GM12878 (cell line): ENCODE measurements around the gene ZNF410. TPM values are rescaled to one million over a fixed set of nuclear protein-coding genes. Genes with fewer than 3 reads are reported as not detected.

Experiments used
- ATAC-seq: fragments of 200-7000 bp; cut with Tn5 transposase; 3 replicates; pipeline ENCODE4 v1.9.1; 2020; ENCODE audit warnings: mild to moderate bottlenecking, moderate library complexity
- BruUV-seq: library from RNA; stranded (reverse); fragments of 400-500 nt; replicated peaks from 2 replicates; lab custom pipeline; 2021; lab: Mats Ljungman, UMichigan
- CTCF ChIA-PET: fragments of 300-600 bp; sonication (Branson Sonifier 250); formaldehyde crosslinking; extraction: SDS; loops from one replicate; lab custom pipeline; 2021; ENCODE audit warnings: inconsistent platforms; lab: Yijun Ruan, JAX
- POLR2A ChIA-PET: fragments of 350-600 bp; formaldehyde crosslinking; extraction: SDS; loops from one replicate; lab custom pipeline; 2021; ENCODE audit warnings: inconsistent platforms; lab: Charles Lee
- RAD21 ChIA-PET: fragments of 300-600 bp; sonication (Branson Sonifier 250); formaldehyde crosslinking; loops from one replicate; lab custom pipeline; 2023; ENCODE audit warnings: antibody characterized with exemption; ENCODE audit not compliant: unreplicated experiment; lab: Charles Lee
- SMC1A ChIA-PET: fragments of 300-600 bp; sonication (Branson Sonifier 250); formaldehyde crosslinking; loops from one replicate; lab custom pipeline; 2023; ENCODE audit not compliant: unreplicated experiment, uncharacterized antibody; lab: Charles Lee
- DNase-seq: peaks from one replicate; pipeline ENCODE4 v3.0.0-alpha.2; 2011; ENCODE audit warnings: low read depth, low spot score
- FAIRE-seq: peaks from 3 replicates; lab custom pipeline; 2011; peaks lifted over from hg19 to GRCh38; lab: Jason Lieb, UNC
- H2AFZ ChIP-seq: 2 replicates; pipeline ENCODE4 v1.6.0; 2011; ENCODE audit warnings: low read depth, low read length, control low read depth; ENCODE audit not compliant: control insufficient read depth
- H3K27ac ChIP-seq: 2 replicates; pipeline ENCODE4 v1.5.1; 2011; ENCODE audit warnings: control low read depth; ENCODE audit not compliant: control insufficient read depth, insufficient read depth
- H3K27me3 ChIP-seq, 2 experiments: replicated peaks in 1 of 2; 2 replicates each; pipeline versions ENCODE4 v1.6.0 to v1.6.1; 2011; ENCODE audit warnings: low read length in 1 of 2; ENCODE audit not compliant: control insufficient read depth in 2 of 2, insufficient read depth in 2 of 2
- H3K36me3 ChIP-seq, 2 experiments: 2 replicates each; pipeline ENCODE4 v1.5.1; 2011; ENCODE audit warnings: low read length in 1 of 2; ENCODE audit not compliant: control insufficient read depth in 2 of 2, insufficient read depth in 2 of 2
- H3K4me1 ChIP-seq: 2 replicates; pipeline ENCODE4 v1.6.1; 2011; ENCODE audit warnings: mild to moderate bottlenecking, low read length, moderate library complexity, mixed read lengths; ENCODE audit not compliant: control insufficient read depth, insufficient read depth
- H3K4me2 ChIP-seq: 2 replicates; pipeline ENCODE4 v1.6.0; 2011; ENCODE audit warnings: control low read depth; ENCODE audit not compliant: control insufficient read depth, insufficient read depth
- H3K4me3 ChIP-seq: fragments of 200-600 bp; sonication (generic); 2 replicates; pipeline ENCODE4 v1.5.1; 2016
- H3K79me2 ChIP-seq: 2 replicates; pipeline ENCODE4 v1.6.0; 2011; ENCODE audit warnings: low read length; ENCODE audit not compliant: control insufficient read depth, insufficient read depth
- H3K9ac ChIP-seq: 2 replicates; pipeline ENCODE4 v1.8.0; 2011; ENCODE audit warnings: low read length, control low read depth, mixed read lengths; ENCODE audit not compliant: control insufficient read depth, insufficient read depth
- H3K9me3 ChIP-seq: replicated peaks from 3 replicates; pipeline ENCODE4 v1.5.1; 2011; ENCODE audit warnings: mild to moderate bottlenecking, low read length; ENCODE audit not compliant: control insufficient read depth, insufficient read depth
- H4K20me1 ChIP-seq: 2 replicates; pipeline ENCODE4 v1.6.0; 2011; ENCODE audit not compliant: control insufficient read depth, insufficient read depth
- BCLAF1 ChIP-seq: fragments of 450-650 bp; IDR thresholded peaks from 2 replicates; pipeline ENCODE4 v1.6.1; 2017; ENCODE audit warnings: antibody characterized with exemption, mild to moderate bottlenecking, moderate library complexity
- FOXK2 ChIP-seq: fragments of 450-650 bp; IDR thresholded peaks from 2 replicates; pipeline ENCODE4 v1.6.1; 2017; ENCODE audit warnings: mild to moderate bottlenecking, moderate library complexity
- KDM1A ChIP-seq: fragments of 200-600 bp; sonication (generic); IDR thresholded peaks from 2 replicates; pipeline ENCODE4 v1.6.1; 2016; ENCODE audit warnings: borderline replicate concordance
- POLR2A ChIP-seq: IDR thresholded peaks from 2 replicates; pipeline ENCODE4 v1.6.1; 2011; ENCODE audit warnings: low read depth, mild to moderate bottlenecking, low read length
- REST ChIP-seq: IDR thresholded peaks from 2 replicates; pipeline ENCODE4 v1.6.1; 2012; ENCODE audit warnings: mild to moderate bottlenecking, low read depth, low read length
- STAT1 ChIP-seq: fragments of 450-650 bp; conservative IDR thresholded peaks from 2 replicates; pipeline ENCODE4 v1.6.1; 2014; ENCODE audit warnings: antibody characterized with exemption, mild to moderate bottlenecking
- ZBED1 ChIP-seq: IDR thresholded peaks from 2 replicates; pipeline ENCODE4 v1.6.1; 2016; ENCODE audit warnings: borderline replicate concordance
- WGBS: methylation state at CpG from one replicate; pipeline ENCODE4 v1.1.6; 2016; ENCODE audit warnings: low lambda C conversion rate; ENCODE audit not compliant: insufficient replicate concordance, insufficient coverage; ENCODE audit errors: missing lambda C conversion rate; 5-methylcytosine and 5-hydroxymethylcytosine counted together
- in situ Hi-C: fragments of 300-500 bp; cut with MboI; formaldehyde crosslinking; loops from 9 replicates; pipeline ENCODE4 v1.14.3; 2018; ENCODE audit warnings: mixed read lengths
- intact Hi-C: fragments of 100-400 bp; cut with micrococcal nuclease; formaldehyde crosslinking; loops from one replicate; pipeline ENCODE4 v1.14.2; 2022; ENCODE audit not compliant: unreplicated experiment
- polyA plus RNA-seq, 11 experiments: library from polyadenylated mRNA; depleted of rRNA in 4 of 11; unstranded in 6 of 11; stranded (reverse) in 5 of 11; fragments of >200 nt; fragmentation: Nextera tagmentation in 4 of 11; fragmentation: Illumina TruSeq in 1 of 11; extraction: Ambion mirVana in 4 of 11; extraction: Trizol in 1 of 11; gene quantifications; 1 replicate in 1 of 11; 2 replicates in 10 of 11; pipeline versions ENCODE4 v1.2.1 to v1.2.3, GENCODE V29; 2011 to 2016; ENCODE audit warnings: inconsistent platforms in 2 of 11, missing spikeins in 2 of 11, low read depth in 1 of 11
- total RNA-seq, 4 experiments: library from RNA; depleted of rRNA in 3 of 4; stranded (reverse); fragments of >200 nt in 3 of 4; fragmentation: Illumina TruSeq in 1 of 4; extraction: Trizol in 1 of 4; gene quantifications; 2 replicates each; pipeline versions ENCODE4 v1.2.1 to v1.2.3, GENCODE V29; 2013 to 2021
- TF ChIP-seq, protein P1 (sequence below): fragments of 450-650 bp; formaldehyde crosslinking; IDR thresholded peaks from 2 replicates; pipeline ENCODE4 v1.4.0; 2022; ENCODE audit warnings: mild to moderate bottlenecking, moderate library complexity

The ZNF410 gene
- total and polyA plus RNA-seq, 10 of the 15 experiments (the other 5 are each of a cell fraction or from before 2014, with no cell fraction given) = 31.2 to 56.6 (median 47.7) TPM

DNA sequence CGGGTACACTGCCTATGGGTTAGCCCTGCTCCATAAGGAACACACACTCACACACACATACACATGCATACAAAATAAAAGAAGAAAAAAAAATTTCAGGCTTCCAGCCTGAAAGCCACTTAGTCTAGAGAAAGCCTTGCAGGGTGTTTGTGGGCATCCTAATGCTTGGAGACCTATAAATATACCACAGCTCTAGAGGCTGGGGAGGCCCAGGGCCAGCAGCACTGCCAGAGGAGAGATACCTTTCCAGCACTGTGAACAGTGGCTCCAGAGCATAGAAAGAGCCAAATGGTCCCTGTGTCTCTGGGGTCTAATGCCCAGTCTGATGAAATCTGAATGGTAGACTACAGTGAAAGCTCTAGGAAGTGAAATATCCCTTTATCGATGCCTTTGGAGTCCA lies 50.4 kb downstream of the ZNF410 start:
- H3K9me3 ChIP-seq = no peaks in the 10 kb centered on the region
- ChIA-PET RAD21 (no interaction called here), SMC1A (interaction anchor here (1.1 to 1.4 kb wide), 2 partner anchors 10 to 33 kb away, joined by 3 to 4 read pairs; no protein-coding TSS in a partner anchor), POLR2A (no interaction called here), CTCF (no interaction called here)
- H2AFZ ChIP-seq = no peak overlapping the region
- BruUV-seq = no TSS peak
- H3K4me2 ChIP-seq = no peak overlapping the region
- H3K4me1 ChIP-seq = no peaks in the 10 kb centered on the region
- DNase-seq (no peak), FAIRE-seq (no peak), ATAC-seq (no peak)
- H3K9ac ChIP-seq = no peak overlapping the region
- in situ Hi-C loops = no loop called here
- H3K79me2 ChIP-seq = no peaks in the 10 kb centered on the region
- 97% methylated on average over 2 of the region's 2 CpGs for WGBS
- intact Hi-C loops = no loop called here
- H3K27ac ChIP-seq = no peak overlapping the region
- H4K20me1 ChIP-seq = no peaks in the 10 kb centered on the region
- H3K27me3 ChIP-seq = no peaks in the 10 kb centered on the region
- no peak for TF ChIP-seq KDM1A
- no peak for TF ChIP-seq POLR2A
- no peak for TF ChIP-seq BCLAF1
- no peak for TF ChIP-seq ZBED1
- no peak for TF ChIP-seq STAT1
- peaks cover 3 to 7% of the 10 kb centered on the region in 2 experiments; a peak in 3 of 4 replicates for H3K36me3 ChIP-seq
- no peak overlapping the region for H3K4me3 ChIP-seq

DNA sequence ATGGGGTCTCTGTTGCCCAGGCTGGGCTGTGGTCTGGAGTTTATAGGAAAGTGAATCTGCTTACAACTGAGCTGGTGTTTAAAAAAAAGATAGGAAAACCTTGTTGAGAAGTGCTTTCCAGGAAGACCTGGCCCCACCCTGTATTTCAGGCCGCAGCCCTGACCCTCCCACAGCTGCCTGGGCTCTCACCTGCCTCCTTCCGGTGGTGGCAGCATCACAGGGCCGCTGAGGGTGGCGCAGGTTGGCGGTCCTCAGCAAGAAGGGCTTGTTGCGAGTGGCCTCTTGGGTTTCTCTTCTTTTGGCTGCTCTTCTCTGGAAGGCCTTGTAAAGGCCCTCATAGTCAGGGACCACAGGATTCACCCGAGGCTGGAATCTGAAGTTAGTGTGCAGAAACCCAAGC lies 55.5 kb downstream of the ZNF410 start:
- intact Hi-C loops (no loop called here), in situ Hi-C loops (no loop called here)
- no peaks in the 10 kb centered on the region for H3K27me3 ChIP-seq
- CTCF ChIA-PET = no interaction called here
- H3K4me3 ChIP-seq = no peak overlapping the region
- no peak overlapping the region for H3K4me2 ChIP-seq
- 72% methylated on average over 7 of the region's 7 CpGs for WGBS
- POLR2A ChIA-PET = interaction anchor here (0.6 kb wide), 1 partner anchor 480 kb away, joined by 3 read pairs; no protein-coding TSS in a partner anchor
- SMC1A ChIA-PET = interaction anchor here (1.1 to 1.6 kb wide), 2 partner anchors 10 to 25 kb away, joined by 3 read pairs; no protein-coding TSS in a partner anchor
- H3K9me3 ChIP-seq = no peaks in the 10 kb centered on the region
- ATAC-seq (no peak), FAIRE-seq (no peak), DNase-seq (no peak)
- RAD21 ChIA-PET = no interaction called here
- no peaks in the 10 kb centered on the region for H4K20me1 ChIP-seq
- no peaks in the 10 kb centered on the region; a peak in 1 of 4 replicates for H3K36me3 ChIP-seq
- H3K27ac ChIP-seq = no peak overlapping the region
- H3K9ac ChIP-seq = no peak overlapping the region
- BruUV-seq = no TSS peak
- H3K4me1 ChIP-seq = peaks cover 9% of the 10 kb centered on the region
- no peaks in the 10 kb centered on the region for H3K79me2 ChIP-seq
- H2AFZ ChIP-seq = no peak overlapping the region
- TF ChIP-seq REST (no peak), FOXK2 (no peak)
- TF ChIP-seq, protein P1, sequence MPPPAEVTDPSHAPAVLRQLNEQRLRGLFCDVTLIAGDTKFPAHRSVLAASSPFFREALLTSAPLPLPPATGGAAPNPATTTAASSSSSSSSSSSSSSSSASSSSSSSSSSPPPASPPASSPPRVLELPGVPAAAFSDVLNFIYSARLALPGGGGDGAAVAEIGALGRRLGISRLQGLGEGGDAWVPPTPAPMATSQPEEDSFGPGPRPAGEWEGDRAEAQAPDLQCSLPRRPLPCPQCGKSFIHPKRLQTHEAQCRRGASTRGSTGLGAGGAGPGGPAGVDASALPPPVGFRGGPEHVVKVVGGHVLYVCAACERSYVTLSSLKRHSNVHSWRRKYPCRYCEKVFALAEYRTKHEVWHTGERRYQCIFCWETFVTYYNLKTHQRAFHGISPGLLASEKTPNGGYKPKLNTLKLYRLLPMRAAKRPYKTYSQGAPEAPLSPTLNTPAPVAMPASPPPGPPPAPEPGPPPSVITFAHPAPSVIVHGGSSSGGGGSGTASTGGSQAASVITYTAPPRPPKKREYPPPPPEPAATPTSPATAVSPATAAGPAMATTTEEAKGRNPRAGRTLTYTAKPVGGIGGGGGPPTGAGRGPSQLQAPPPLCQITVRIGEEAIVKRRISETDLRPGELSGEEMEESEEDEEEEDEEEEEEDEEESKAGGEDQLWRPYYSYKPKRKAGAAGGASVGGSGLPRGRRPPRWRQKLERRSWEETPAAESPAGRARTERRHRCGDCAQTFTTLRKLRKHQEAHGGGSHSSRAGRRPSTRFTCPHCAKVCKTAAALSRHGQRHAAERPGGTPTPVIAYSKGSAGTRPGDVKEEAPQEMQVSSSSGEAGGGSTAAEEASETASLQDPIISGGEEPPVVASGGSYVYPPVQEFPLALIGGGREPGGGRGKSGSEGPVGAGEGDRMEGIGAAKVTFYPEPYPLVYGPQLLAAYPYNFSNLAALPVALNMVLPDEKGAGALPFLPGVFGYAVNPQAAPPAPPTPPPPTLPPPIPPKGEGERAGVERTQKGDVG = no peak
